Loucy (cell line): Measurements from ENCODE around the gene IGLL1.

Experiments
- CTCF ChIP-seq: fragments of 200-600 bp; sonication (generic); conservative IDR thresholded peaks from 2 replicates; pipeline ENCODE4 v1.5.1; 2014; ENCODE audit warnings: mild to moderate bottlenecking, antibody characterized with exemption, low read length
- EZH2phosphoT487 ChIP-seq: fragments of 200-600 bp; IDR thresholded peaks from 2 replicates; pipeline ENCODE4 v1.6.1; 2018; ENCODE audit warnings: antibody characterized with exemption, mild to moderate bottlenecking, moderate library complexity, borderline replicate concordance

GRCh38 chr22:23536821-23537345 lies 43.2 kb downstream of the IGLL1 start:
- TF ChIP-seq CTCF, result no peak
- TF ChIP-seq EZH2phosphoT487, result no peak
